GM23338 (cell line): ENCODE measurements around the gene DDI2. TPM values are rescaled to one million over a fixed set of nuclear protein-coding genes. Genes with fewer than 3 reads are reported as not detected.

Experiments
- ETS1 ChIP-seq: IDR thresholded peaks from 2 replicates; pipeline ENCODE4 v1.6.1; 2016; ENCODE audit warnings: antibody characterized with exemption
- EZH2 ChIP-seq: fragments of 200-600 bp; sonication (generic); IDR thresholded peaks from one replicate; pipeline ENCODE4 v1.8.0; 2017; ENCODE audit warnings: antibody characterized with exemption, mild to moderate bottlenecking, low read depth; ENCODE audit not compliant: unreplicated experiment
- REST ChIP-seq: IDR thresholded peaks from one replicate; pipeline ENCODE4 v1.6.1; 2018; ENCODE audit warnings: antibody characterized with exemption; ENCODE audit not compliant: unreplicated experiment
- STAT1 ChIP-seq: IDR thresholded peaks from one replicate; pipeline ENCODE4 v1.6.1; 2016; ENCODE audit warnings: antibody characterized with exemption; ENCODE audit not compliant: unreplicated experiment
- ZNF462 ChIP-seq: fragments of 250-450 bp; sonication (Bioruptor Pico); IDR thresholded peaks from 2 replicates; pipeline ENCODE4 v1.5.0; 2020; ENCODE audit warnings: mild to moderate bottlenecking, moderate library complexity
- polyA plus RNA-seq: library from polyadenylated mRNA; unstranded; fragments of >200 nt; fragmentation: Nextera tagmentation; extraction: Ambion mirVana; gene quantifications from 2 replicates; pipeline ENCODE4 v1.2.1, GENCODE V29; 2016
- total RNA-seq: library from RNA; depleted of rRNA; stranded (reverse); fragments of >200 nt; shearing (Covaris generic); gene quantifications from 2 replicates; pipeline ENCODE4 v1.2.3, GENCODE V29; 2014

DDI2 gene
- total and polyA plus RNA-seq, 2 experiments from 2014 or later: 8.0 to 43.3 TPM

GRCh38 chr1:15705184-15705566 is 87.9 kb downstream of the DDI2 start (continued):
- TF ChIP-seq ZNF462 (CRISPR knock-in tag) (no peak), STAT1 (no peak), EZH2 (no peak), ETS1 (no peak), REST (no peak)
